GM19324 (cell line): Measurements from ENCODE around the gene KCNA2.

Experiments used
- ATAC-seq: cut with Tn5 transposase; IDR thresholded peaks from one replicate; pipeline ENCODE4 v1.9.1; 2021; ENCODE audit warnings: mild to moderate bottlenecking, moderate library complexity; ENCODE audit not compliant: unreplicated experiment, low FRiP score

The KCNA2 gene

DNA sequence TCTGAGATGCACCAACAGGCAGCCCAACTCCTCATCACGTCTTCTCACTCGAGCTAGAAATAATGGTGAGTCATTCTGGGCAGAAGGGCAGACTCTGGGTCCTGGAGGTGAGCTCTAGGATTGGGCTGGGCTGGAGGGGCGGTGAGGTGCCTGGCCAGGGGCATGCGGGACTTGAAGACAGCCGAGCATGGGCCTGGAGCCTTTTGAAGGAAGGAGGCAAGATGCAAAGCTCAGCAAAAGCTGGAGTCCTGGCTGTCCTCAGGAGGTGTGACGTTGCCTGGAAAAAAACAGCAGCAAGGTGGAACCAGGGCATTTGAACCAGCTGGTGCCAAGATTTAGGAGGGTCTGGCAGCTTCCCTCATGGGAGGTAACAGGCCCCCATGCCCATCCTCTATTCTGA lies 712 bp downstream of the KCNA2 start:
- no peak for ATAC-seq

DNA sequence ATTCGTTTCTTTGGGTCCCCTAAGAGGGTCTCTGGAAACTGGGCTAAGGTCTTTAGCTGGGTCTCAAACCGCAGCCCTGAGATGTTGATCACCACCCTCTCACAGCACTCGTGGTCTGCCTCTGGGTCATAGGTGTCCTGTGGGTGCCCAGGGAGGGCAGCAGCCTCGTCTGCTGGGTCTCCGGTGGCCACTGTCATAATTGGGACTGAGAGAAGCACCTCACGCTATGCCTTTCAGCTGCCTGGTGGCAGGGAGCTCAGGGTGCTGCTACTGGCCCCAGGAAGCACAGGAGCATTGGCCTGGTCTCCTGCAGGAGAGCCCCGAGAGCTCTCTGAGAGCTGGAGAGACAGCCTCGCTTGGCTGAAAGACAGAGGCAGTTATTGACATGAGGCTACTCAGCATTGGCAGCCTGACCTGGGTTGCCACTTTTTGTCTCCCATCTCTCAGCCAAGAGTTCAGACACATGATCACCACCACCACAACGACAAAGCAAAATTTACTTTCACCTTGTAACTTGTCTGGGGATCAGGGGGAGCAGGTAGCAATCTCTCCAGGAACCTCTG lies 1.5 kb downstream of the KCNA2 start:
- ATAC-seq = no peak

DNA sequence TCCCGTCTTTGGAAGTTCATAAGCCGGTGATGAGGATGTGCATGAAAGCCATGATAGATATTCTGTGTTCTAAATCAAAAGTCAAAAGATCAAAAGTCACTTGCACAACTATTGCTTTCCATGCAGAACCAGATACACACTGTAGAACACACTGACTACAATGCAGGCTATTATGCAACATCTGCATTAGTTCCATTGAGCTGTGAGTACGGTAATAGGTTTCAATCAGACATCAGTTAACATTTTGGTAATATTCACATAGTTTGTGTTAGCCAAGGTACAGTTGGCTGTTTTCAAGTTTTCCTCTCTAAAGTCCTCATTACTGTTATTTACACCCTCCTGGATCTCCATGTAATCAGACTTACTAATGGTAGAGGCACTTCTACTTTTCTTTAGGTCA lies 3.1 kb downstream of the KCNA2 start:
- no peak for ATAC-seq

GRCh38 chr1:110602466-110602865 lies 3.7 kb downstream of the KCNA2 start:
- ATAC-seq = no peak

DNA sequence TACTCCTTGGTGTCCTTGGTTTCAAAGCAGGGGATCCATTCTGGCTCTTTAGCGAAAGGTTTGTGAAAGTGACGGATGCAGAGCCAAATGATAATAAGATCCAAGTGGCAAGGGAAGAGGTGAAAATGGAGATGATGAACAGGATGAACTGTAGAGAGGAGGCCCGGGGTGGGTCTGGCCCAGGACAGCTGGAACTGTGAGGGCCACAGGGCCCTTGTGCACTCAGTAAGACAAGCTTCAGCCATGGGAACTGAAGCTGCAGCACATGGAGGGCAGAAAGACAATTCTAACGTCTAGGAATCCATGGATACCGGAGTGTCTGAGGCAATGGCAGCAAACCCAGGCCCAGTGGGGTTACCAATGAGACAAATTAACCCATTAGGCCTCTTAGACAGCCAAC lies 4.8 kb downstream of the KCNA2 start:
- no peak for ATAC-seq

GRCh38 chr1:110600716-110601115 lies 5.4 kb downstream of the KCNA2 start:
- no peak for ATAC-seq

DNA sequence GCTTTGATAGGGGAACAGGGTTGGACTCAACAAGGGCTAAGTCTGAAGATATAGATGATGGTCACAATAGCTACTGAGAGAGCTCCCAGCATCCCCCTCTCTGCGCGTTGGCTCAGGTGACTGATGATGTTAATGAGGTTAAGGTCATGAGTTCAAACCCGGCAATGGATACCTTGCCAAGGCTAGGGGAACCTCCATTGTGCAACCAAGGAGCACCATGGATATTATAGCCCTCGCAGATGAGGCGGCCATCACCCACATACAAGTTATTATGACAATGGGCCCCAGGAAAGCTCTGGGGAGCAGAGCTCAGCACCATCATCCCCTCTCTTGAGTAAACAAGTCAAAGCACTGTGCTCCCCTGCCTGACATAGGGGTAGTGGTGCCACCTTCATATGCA lies 8.2 kb downstream of the KCNA2 start:
- no peak for ATAC-seq

GRCh38 chr1:110596312-110596711 lies 9.8 kb downstream of the KCNA2 start:
- ATAC-seq = no peak

- no peak for ATAC-seq
Observed at GRCh38 chr1:110595353-110595710, 10.8 kb downstream of the KCNA2 start.

DNA sequence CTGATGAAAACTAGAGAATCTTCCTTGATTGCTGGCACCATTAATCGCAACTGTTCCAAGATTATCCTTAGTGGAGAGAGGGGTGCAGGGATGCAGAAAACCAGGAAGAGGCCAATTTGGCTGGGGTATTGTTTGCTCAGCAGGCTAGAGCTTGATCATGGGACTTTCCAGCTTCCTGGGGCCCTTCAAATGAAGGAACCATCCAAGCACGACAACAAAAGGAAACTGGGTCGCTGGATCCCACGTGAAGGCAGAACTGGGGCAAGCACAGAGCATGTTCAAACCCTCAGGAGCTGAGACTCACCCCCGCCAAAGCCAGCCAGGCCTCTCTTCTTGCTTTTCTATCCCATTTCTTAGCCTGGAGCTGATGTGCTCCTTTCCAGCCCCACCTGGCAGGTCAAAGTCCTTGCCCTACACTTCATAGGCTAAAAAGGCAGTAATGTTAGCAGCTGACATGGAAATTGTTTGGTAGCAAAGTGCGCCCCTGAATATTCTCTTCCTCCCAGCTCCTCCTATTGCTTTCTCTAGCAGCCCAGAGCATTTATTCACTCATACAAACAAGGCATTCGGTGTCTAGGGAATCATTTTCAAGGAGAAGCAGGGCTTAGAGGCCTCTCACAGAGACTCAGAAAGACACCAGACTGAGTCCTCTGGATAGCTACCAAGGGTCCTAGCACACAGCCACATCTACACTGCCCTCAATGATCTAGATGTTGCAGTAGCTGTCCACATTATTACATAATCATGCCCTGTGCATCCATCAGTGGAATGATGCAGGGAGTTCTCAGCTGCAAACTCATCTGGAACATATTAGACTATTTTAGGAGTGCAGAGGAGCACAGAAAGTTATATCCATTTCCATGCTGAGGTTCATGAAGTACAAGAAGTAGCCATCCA lies 11.5 kb downstream of the KCNA2 start:
- no peak for ATAC-seq

DNA sequence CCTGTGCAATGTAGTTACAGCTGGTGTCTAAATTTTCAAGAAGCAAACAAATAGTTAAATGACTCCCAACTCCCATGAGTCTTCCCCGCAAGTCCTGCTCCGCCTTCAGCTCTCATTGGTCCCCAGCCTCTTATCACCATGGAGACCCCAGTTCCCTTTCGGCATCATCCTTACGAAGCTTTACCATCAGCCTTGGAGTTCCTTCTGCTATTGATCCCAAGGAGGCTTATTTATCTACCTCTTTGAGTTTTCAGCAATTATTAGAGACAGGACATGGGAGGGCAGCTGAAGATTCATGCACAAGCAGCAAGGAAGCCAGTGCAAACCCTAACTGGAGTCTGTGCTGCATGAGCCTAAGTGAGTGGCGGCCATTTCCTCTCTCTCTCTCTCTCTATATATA lies 12.3 kb downstream of the KCNA2 start:
- ATAC-seq = no peak

DNA sequence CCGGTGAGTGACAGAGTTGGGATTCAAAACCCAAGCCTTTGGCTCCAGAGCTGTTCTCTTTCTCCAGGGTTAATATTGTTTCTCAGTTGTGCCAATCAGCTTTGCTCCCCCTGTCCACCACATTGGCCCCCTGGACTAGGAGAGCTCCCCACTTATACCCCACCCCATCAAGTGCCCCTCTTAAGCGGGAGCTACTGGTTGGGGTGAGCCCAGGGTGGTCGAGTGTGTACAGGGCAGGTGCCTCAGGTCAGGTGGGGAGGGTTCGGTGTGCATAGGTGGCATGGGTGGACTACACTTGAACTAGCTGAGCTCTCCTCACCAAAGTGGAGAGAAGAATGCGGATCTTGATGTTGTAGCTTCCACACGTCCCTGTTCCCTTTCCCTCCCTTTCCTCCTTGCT lies 14.2 kb downstream of the KCNA2 start:
- ATAC-seq = no peak

- ATAC-seq = no peak
Observed at GRCh38 chr1:110588991-110589390, 17.2 kb downstream of the KCNA2 start.

DNA sequence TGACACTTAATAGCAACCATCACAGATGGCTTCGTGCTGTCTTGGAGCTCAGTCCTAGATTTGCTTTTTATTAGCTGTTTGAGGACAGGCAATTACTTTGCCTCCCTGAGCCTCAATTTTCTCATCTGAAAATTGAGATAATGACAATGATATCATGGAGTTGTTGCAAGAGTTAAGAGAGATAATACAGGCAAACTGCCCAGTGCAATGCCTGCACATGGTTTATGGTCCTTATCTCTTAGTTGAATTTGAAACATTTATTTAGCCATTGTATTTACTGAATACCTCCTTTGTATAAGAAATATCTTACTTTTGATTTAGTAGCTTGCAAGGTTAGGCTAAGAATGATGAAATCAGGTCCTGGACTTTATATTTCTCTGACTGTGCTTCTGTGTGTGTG lies 17.7 kb downstream of the KCNA2 start:
- no peak for ATAC-seq

GRCh38 chr1:110587906-110588305 lies 18.3 kb downstream of the KCNA2 start:
- ATAC-seq = no peak

GRCh38 chr1:110585481-110585880 lies 20.7 kb downstream of the KCNA2 start:
- no peak for ATAC-seq

- no peak for ATAC-seq
Observed at GRCh38 chr1:110584045-110584444, 22.1 kb downstream of the KCNA2 start.

- ATAC-seq = no peak
Observed at GRCh38 chr1:110583505-110583904, 22.7 kb downstream of the KCNA2 start.

- no peak for ATAC-seq
Observed at GRCh38 chr1:110582378-110582777, 23.8 kb downstream of the KCNA2 start.

- ATAC-seq = no peak
Observed at GRCh38 chr1:110581682-110582145, 24.4 kb downstream of the KCNA2 start.

GRCh38 chr1:110580244-110580643 lies 25.9 kb downstream of the KCNA2 start:
- ATAC-seq = no peak

DNA sequence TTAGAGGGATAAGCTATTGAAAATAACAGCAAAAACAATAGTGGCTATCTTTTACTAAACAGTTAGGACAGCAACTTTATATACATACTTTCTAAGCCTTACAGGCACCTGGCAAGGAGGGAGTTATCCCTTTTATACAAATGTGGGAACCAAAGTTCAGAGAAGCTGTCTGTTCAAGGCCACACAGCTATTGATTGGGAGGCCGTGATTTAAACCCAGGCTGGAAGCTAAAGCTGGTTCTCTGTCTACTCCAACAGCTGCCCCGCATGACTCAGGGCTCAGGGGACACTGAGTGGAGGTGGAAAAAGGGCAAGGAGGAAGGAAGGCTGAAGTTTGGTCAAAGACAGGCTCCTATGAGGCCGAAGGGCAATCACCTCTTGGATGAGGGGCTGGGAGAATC lies 26.7 kb downstream of the KCNA2 start:
- no peak for ATAC-seq
